HEK293T (cell line): ENCODE results near the gene EIF3J.

ENCODE experiments used
- ARNT ChIP-seq: fragments of 450-650 bp; IDR thresholded peaks from 2 replicates; pipeline ENCODE4 v1.6.1; 2017; ENCODE audit warnings: mild to moderate bottlenecking
- CTBP1 ChIP-seq: fragments of 450-650 bp; IDR thresholded peaks from 2 replicates; pipeline ENCODE4 v1.6.1; 2016; ENCODE audit warnings: borderline replicate concordance
- ELF4 ChIP-seq: fragments of 450-650 bp; IDR thresholded peaks from 2 replicates; pipeline ENCODE4 v1.6.1; 2017; ENCODE audit warnings: antibody characterized with exemption
- FOXK2 ChIP-seq: fragments of 450-650 bp; IDR thresholded peaks from 2 replicates; pipeline ENCODE4 v1.6.1; 2016; ENCODE audit warnings: mild to moderate bottlenecking
- L3MBTL2 ChIP-seq: fragments of 450-650 bp; conservative IDR thresholded peaks from 2 replicates; pipeline ENCODE4 v1.6.1; 2016; ENCODE audit warnings: mild to moderate bottlenecking
- LEF1 ChIP-seq: fragments of 450-650 bp; IDR thresholded peaks from 2 replicates; pipeline ENCODE4 v1.6.1; 2017; ENCODE audit warnings: mild to moderate bottlenecking, borderline replicate concordance
- NFRKB ChIP-seq: fragments of 450-650 bp; IDR thresholded peaks from 2 replicates; pipeline ENCODE4 v1.6.1; 2016; ENCODE audit warnings: mild to moderate bottlenecking, moderate library complexity
- PKNOX1 ChIP-seq: fragments of 450-650 bp; IDR thresholded peaks from 2 replicates; pipeline ENCODE4 v1.6.1; 2016
- SP1 ChIP-seq: fragments of 450-650 bp; IDR thresholded peaks from 2 replicates; pipeline ENCODE4 v1.6.1; 2017
- SUZ12 ChIP-seq: fragments of 450-650 bp; IDR thresholded peaks from 2 replicates; pipeline ENCODE4 v1.6.1; 2016; ENCODE audit warnings: mild to moderate bottlenecking
- TARDBP ChIP-seq: fragments of 450-650 bp; IDR thresholded peaks from 2 replicates; pipeline ENCODE4 v1.6.1; 2016
- ZNF384 ChIP-seq: fragments of 450-650 bp; IDR thresholded peaks from 2 replicates; pipeline ENCODE4 v1.6.1; 2016

DNA sequence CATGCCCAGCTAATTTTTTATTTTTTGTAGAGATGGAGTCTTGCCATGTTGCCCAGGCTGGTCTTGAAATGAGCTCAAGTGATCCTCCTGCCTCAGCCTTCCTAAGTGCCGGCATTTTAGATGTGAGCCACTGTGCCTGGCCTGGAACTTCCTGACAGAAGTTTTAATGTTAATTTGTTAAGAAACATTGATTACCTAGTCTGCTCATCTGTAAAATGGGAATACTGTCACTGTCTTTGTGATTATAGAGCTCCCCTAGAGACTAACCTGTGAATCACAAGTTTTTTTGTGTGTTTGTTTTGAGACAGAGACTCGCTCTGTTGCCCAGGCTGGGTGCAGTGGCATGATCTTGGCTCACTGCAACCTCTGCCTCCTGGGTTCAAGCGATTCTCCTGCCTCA lies 4.3 kb upstream of the EIF3J start:
- TF ChIP-seq CTBP1, result no peak
- no peak for TF ChIP-seq ZNF384
- no peak for TF ChIP-seq PKNOX1
- TF ChIP-seq LEF1, result no peak
- no peak for TF ChIP-seq SUZ12
- no peak for TF ChIP-seq FOXK2
- no peak for TF ChIP-seq ARNT
- no peak for TF ChIP-seq NFRKB
- TF ChIP-seq L3MBTL2, result no peak
- no peak for TF ChIP-seq ELF4
- TF ChIP-seq SP1, result no peak
- TF ChIP-seq TARDBP, result no peak
